ENCODE results near the gene SHC2.
"Not testable (repeated sequence)": the region's sequence is repeated elsewhere in the genome, so short reads cannot be mapped to it uniquely, and the experiment has no call there.

Gene SHC2

GRCh38 chr19:389255-389934 is 71.4 kb downstream of the SHC2 start:
- no peak for DNase-seq (ENCODE audit: low read depth)

GRCh38 chr19:388691-389090 is 72.1 kb downstream of the SHC2 start:
- no peak for DNase-seq (ENCODE audit: low read depth)

- no peak for DNase-seq (ENCODE audit: low read depth)
Observed at GRCh38 chr19:387777-388176, 73.1 kb downstream of the SHC2 start.

GRCh38 chr19:386632-387301 is 74.1 kb downstream of the SHC2 start:
- DNase-seq (ENCODE audit: low read depth) = not testable (repeated sequence)

- not testable (repeated sequence) for DNase-seq (ENCODE audit: low read depth)
Observed at GRCh38 chr19:386189-386588, 74.6 kb downstream of the SHC2 start.

- DNase-seq (ENCODE audit: low read depth) = no peak
Observed at GRCh38 chr19:384799-385169, 76.0 kb downstream of the SHC2 start.

- DNase-seq (ENCODE audit: low read depth) = no peak
Observed at GRCh38 chr19:383922-384798, 76.7 kb downstream of the SHC2 start.

- no peak for DNase-seq (ENCODE audit: low read depth)
Observed at GRCh38 chr19:383040-383439, 77.8 kb downstream of the SHC2 start.

GRCh38 chr19:382578-382977 is 78.3 kb downstream of the SHC2 start:
- DNase-seq (ENCODE audit: low read depth) = not testable (repeated sequence)

GRCh38 chr19:381901-382300 is 78.9 kb downstream of the SHC2 start:
- not testable (repeated sequence) for DNase-seq (ENCODE audit: low read depth)

GRCh38 chr19:380618-381219 is 80.1 kb downstream of the SHC2 start:
- not testable (repeated sequence) for DNase-seq (ENCODE audit: low read depth)

GRCh38 chr19:379796-380195 is 81.0 kb downstream of the SHC2 start:
- DNase-seq (ENCODE audit: low read depth) = no peak

GRCh38 chr19:378706-379105 is 82.1 kb downstream of the SHC2 start:
- no peak for DNase-seq (ENCODE audit: low read depth)

GRCh38 chr19:377801-378581 is 82.8 kb downstream of the SHC2 start:
- no peak for DNase-seq (ENCODE audit: low read depth)

GRCh38 chr19:376111-376470 is 84.7 kb downstream of the SHC2 start:
- no peak for DNase-seq (ENCODE audit: low read depth)

GRCh38 chr19:375395-376110 is 85.3 kb downstream of the SHC2 start:
- DNase-seq (ENCODE audit: low read depth) = no peak

- DNase-seq (ENCODE audit: low read depth) = no peak
Observed at GRCh38 chr19:374886-375235, 86.0 kb downstream of the SHC2 start.

- DNase-seq (ENCODE audit: low read depth) = no peak
Observed at GRCh38 chr19:374183-374885, 86.5 kb downstream of the SHC2 start.

GRCh38 chr19:373391-374182 is 87.2 kb downstream of the SHC2 start:
- DNase-seq (ENCODE audit: low read depth) = no peak
